GM10266 (cell line): ENCODE results near the gene CYB5R3.

Source experiments
- DNase-seq: peaks from one replicate; pipeline ENCODE4 v3.0.0; 2012; ENCODE audit errors: extremely low spot score
- CTCF ChIP-seq: IDR thresholded peaks from 2 replicates; pipeline ENCODE4 v1.5.1; 2012; ENCODE audit warnings: mild to moderate bottlenecking, low read depth; ENCODE audit not compliant: control insufficient read depth, insufficient read depth; ENCODE audit errors: missing control alignments

The CYB5R3 gene

GRCh38 chr22:42656578-42656977 lies 7.4 kb upstream of the CYB5R3 start:
- TF ChIP-seq CTCF: no peak

DNA sequence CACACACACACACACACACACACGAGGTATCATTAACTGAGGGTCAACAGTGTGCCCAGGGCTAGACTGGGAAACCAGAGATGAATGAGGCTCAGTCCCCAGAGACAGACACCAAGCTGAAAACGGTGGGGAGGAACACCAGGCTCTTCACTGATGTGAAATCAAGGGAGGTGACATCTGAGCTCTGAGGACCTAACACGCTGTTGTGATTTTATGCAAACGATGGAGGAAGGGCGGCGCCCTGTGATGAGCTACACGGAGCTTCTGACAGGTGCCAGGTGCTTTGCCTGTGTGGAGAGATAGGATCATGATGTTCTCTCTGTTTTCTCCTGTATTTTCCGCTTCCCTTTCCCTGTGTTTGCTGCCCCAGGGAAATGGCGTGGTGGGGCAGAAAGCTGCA lies 6.5 kb upstream of the CYB5R3 start:
- DNase-seq: peak; percentile 55
- no peak for TF ChIP-seq CTCF

More at GRCh38 chr22:42656578-42656977, 7.4 kb upstream of the CYB5R3 start:
- DNase-seq: no peak

DNA sequence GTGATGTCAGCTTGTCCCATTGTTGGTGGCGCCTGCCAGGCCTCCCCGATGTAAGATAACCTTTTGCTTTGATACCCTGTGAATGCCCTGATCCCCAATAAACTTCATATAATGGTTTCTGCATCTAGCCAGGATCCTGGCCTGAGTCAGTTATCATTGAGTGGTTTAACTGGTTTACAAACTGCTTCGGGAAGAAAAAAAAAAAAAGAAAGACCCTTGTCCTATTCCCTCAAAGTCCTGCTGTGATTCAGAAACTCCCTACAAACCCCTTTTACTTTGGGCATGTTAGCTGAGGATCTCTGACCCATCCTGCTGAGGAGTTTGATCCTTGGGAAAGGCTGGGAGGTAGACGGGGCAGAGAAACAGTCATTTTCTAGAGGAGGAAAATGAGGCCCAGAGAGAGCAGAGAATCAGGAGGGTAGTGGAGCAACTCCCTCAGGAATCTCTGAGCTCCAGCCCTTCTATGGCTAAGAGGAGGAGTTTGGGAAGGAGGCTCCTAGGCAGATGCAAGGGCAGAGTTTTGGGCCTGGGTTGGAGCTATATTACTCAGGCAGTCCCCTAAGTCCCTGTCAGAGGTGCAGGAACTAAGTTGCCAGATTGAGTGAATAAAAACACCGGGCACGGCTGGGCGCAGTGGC lies 5.4 kb upstream of the CYB5R3 start:
- no peak for TF ChIP-seq CTCF

DNA sequence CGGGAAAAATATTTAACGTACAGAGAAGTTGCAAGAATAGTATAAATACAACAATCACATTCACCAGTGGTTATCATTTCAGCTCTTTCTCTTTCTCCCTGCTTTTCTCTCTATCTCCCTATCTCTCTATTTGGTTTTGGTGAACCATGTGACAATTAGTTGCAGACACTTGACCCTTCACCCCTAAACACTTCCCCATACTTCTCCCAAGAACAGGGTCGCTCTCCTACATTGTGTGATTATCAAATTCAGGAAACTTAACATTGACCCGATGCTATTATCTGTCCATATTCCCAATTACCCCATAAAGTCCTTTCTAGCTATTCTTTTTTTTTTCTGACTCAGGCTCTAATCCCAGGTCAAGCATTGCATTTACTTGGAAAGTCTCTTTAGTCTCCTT lies 4.8 kb upstream of the CYB5R3 start:
- TF ChIP-seq CTCF: no peak
- DNase-seq: no peak

More for the DNA sequence above, 5.4 kb upstream of the CYB5R3 start:
- no peak for DNase-seq

DNA sequence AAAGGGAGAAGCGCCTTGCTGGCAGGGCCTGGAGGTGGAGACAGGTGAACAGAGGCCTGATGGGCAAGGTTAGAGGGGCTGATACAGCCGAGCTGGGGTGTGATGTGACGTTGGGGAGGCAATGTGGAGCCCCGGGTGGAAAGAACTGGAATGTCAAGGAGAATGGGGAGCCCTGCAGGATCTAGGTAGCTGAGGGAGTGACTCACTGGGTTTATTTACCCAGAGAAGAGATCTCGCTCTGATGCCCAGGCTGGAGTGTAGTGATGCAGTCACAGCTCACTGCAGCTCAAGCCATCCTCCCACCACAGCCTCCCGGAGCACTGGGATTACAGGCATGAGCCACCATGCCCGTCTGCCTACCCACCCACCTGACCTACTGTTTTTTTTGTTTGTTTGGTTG lies 1.9 kb upstream of the CYB5R3 start:
- no peak for TF ChIP-seq CTCF
- no peak for DNase-seq

DNA sequence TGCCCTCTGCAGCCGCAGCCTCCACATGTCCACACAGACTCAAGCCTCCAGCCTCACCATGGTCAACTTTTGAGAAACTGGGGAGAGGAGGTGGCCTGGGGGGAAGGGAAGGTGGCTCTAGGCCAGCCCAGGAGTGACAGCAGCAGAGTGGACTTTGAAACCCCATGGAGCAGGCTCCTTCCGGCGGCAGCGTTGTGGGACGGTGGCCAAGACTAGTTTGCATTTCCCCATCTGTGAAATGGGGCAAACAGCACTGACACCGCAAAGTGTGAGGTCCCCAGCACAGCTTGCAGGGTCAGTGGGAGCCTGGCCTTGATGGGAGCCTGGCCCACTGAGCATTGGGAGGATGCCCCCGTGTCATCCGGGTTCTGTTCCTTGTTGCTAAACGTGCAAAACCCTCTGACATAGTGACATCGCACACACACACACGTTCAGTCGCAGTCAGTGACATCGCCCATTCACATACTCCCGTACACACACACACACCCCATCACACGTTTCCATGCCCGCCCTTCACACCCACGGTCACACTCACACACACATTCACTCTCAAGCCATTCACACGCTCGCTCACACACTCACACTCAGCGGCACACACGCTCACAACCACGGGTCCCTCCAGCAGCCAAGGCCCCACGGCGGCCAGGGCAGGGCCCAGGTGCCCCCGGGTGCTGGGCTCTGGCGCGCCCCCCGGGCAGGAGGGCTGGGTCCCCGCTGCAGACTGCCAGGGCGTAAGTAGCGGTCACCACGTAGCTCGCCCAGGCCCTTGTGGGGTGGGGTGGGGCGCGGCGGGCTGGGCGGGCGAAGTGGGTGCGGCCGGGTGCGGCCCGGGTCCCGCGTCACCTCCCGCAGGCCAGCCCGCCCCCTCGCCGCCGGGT lies 585 bp downstream of the CYB5R3 start:
- DNase-seq: peak; percentile 64
- no peak for TF ChIP-seq CTCF

- no peak for TF ChIP-seq CTCF
- no peak for DNase-seq
Observed at GRCh38 chr22:42648017-42648367, 1.2 kb downstream of the CYB5R3 start.
